Ovary (tissue), 10 donors: ENCODE measurements around the gene SPSB1. TPM values are rescaled to one million over a fixed set of nuclear protein-coding genes. Genes with fewer than 3 reads are reported as not detected.

Source experiments
- DNase-seq, 5 donors: peaks; one replicate each; pipeline ENCODE4 v3.0.0-alpha.2; 2019 to 2020
- H3K27ac ChIP-seq, 2 donors: fragments of 200-600 bp; one replicate each; pipeline versions ENCODE4 v1.5.1 to v1.8.0; 2019 to 2022
- H3K27me3 ChIP-seq: fragments of 200-600 bp; one replicate; pipeline ENCODE4 v1.8.0; 2022
- H3K36me3 ChIP-seq: fragments of 200-600 bp; sonication (generic); one replicate; pipeline ENCODE4 v1.5.1; 2019
- H3K4me1 ChIP-seq: one replicate; pipeline ENCODE4 v1.8.1; 2013; ENCODE audit warnings: mild to moderate bottlenecking, moderate library complexity; ENCODE audit not compliant: insufficient read depth
- H3K4me3 ChIP-seq: fragments of 200-600 bp; sonication (generic); one replicate; pipeline ENCODE4 v1.5.1; 2017
- H3K9me3 ChIP-seq, 2 donors: fragments of 200-600 bp in 1 of 2; sonication (generic) in 1 of 2; one replicate each; pipeline versions ENCODE4 v1.5.1 to v1.8.1; 2013 to 2019; ENCODE audit warnings: mild to moderate bottlenecking in 1 of 2, moderate library complexity in 1 of 2
- CTCF ChIP-seq, 3 donors: fragments of 450-650 bp in 2 of 3; fragments of 200-600 bp in 1 of 3; IDR thresholded peaks; one replicate each; pipeline versions ENCODE4 v1.5.1 to v1.8.0; 2016 to 2022; ENCODE audit warnings: antibody characterized with exemption in 3 of 3, mild to moderate bottlenecking in 1 of 3
- EP300 ChIP-seq: sonication (generic); formaldehyde crosslinking; IDR thresholded peaks from one replicate; pipeline ENCODE4 v1.6.1; 2017; ENCODE audit warnings: antibody characterized with exemption
- POLR2A ChIP-seq: fragments of 450-650 bp; IDR thresholded peaks from one replicate; pipeline ENCODE4 v1.6.1; 2017; ENCODE audit warnings: antibody characterized with exemption, mild to moderate bottlenecking, moderate library complexity
- WGBS, 3 donors: extraction: QIAGEN DNeasy Blood & Tissue Kit in 1 of 3; methylation state at CpG; one replicate each; pipeline versions ENCODE4 v1.1.5 to v1.1.7; 2013 to 2017; 5-methylcytosine and 5-hydroxymethylcytosine counted together
- intact Hi-C, 4 donors: fragments of 100-400 bp; cut with DNase I; formaldehyde crosslinking; loops; one replicate each; pipeline versions ENCODE4 v1.11.0 to v1.15.1; 2022 to 2023
- long read RNA-seq, 3 donors: library from polyadenylated mRNA in 2 of 3; unstranded in 2 of 3; transcript quantifications; one replicate each; pipeline ENCODE4 v2.0.0 and lab custom pipeline, GENCODE V29; 2021 to 2026
- polyA plus RNA-seq, 2 donors: library from polyadenylated mRNA; stranded (reverse); fragments of 200-250 nt in 1 of 2; fragments of 350-450 nt in 1 of 2; fragmentation: Illumina TruSeq in 1 of 2; extraction: RNeasy Lipid Tissue Mini Kit (QIAGEN cat#74804) in 1 of 2; gene quantifications; one replicate each; pipeline ENCODE4 v1.2.3, GENCODE V29; 2013 to 2014
- total RNA-seq, 7 donors: library from RNA; depleted of rRNA in 2 of 7; stranded (reverse); fragments of >200 nt in 2 of 7; fragmentation: NEBNext Ultra II Directional in 3 of 7; extraction: Animal tissue kit (Norgen Biotek cat#: 25700) in 3 of 7; gene quantifications; one replicate each; pipeline versions ENCODE4 v1.1.0 to v1.2.4, GENCODE V29; 2016 to 2023
- donor health status: DM: no; HTN: no; CAD: no; lungs with moderate emphysema.
- donor health status: DM: no; HTN: no; CAD: no.
- donor health status: Bipolar disorder and iron deficiency.
- donor health status: DM: yes; HTN: yes; CAD: no.
- donor health status: DM: no; HTN: no; CAD: no.
- donor health status: DM: yes; HTN: yes; CAD: no.

The SPSB1 gene
- 10 to 100 TPM; 20.6 to 69.6 (median 34.4) TPM for total RNA-seq
- 10 to 100 TPM; 20.4 to 35.2 TPM for polyA plus RNA-seq
- long read RNA-seq, donor 1, transcript SPSB1-203 (2 exons, 1,007 nt): major isoform, 5 of 31 reads
- long read RNA-seq, donor 1, partial matches to known transcripts: 19 of 31 reads
- long read RNA-seq, donor 1, other reads (novel, unspliced or antisense): 5 of 31 reads
- long read RNA-seq, donor 2, partial matches to known transcripts: 0 of 2 reads
- long read RNA-seq, donor 2, other reads (novel, unspliced or antisense): 0 of 2 reads
- long read RNA-seq, donor 3, transcript SPSB1-201 (3 exons, 3,120 nt): major isoform, 110 of 127 reads
- long read RNA-seq, donor 3, transcript SPSB1-203 (2 exons, 1,007 nt): minor isoform, 8 of 127 reads
- long read RNA-seq, donor 3, partial matches to known transcripts: 7 of 127 reads
- long read RNA-seq, donor 3, other reads (novel, unspliced or antisense): 2 of 127 reads

GRCh38 chr1:9292361-9293240 is at the start of gene SPSB1:
SPSB1 (plus strand) TSS chr1:9292894; CDS start chr1:9355892, 62,998 bp downstream.
- Histone ChIP-seq H3K27me3 (no peaks in the 10 kb centered on the region), H3K27ac (peak within 1 kb of the TSS; percentile 51 to 90), H3K36me3 (no peaks in the 10 kb centered on the region), H3K9me3 (no peaks in the 10 kb centered on the region), H3K4me1 (peaks cover 13% of the 10 kb centered on the region), H3K4me3 (peak within 1 kb of the TSS; percentile 75)
- 1% methylated on average over 52 to 118 of the region's 119 CpGs for WGBS, 3 donors
- TF ChIP-seq CTCF (IDR thresholded peaks at IDR 0.05): no peak
- TF ChIP-seq POLR2A: peak; percentile 74
- no peak for TF ChIP-seq EP300
- DNase-seq: peak; percentile 76 to 85 (median 83)
- intact Hi-C loops: loop anchor here in 2 of 4 donors (5.0 to 10.0 kb wide), 4 partner anchors 80 to 190 kb away; no protein-coding TSS in a partner anchor

- intact Hi-C loops: no loop called here
- Histone ChIP-seq H3K4me1 (peaks cover 44% of the 10 kb centered on the region), H3K27ac (peak overlapping the region; percentile 53 to 78), H3K27me3 (no peaks in the 10 kb centered on the region), H3K9me3 (no peaks in the 10 kb centered on the region), H3K36me3 (no peaks in the 10 kb centered on the region), H3K4me3 (peak overlapping the region; percentile 20)
- WGBS, 3 donors: 64 to 76% (median 74%) methylated on average over 9 of the region's 9 CpGs
- DNase-seq: no peak
- no peak for TF ChIP-seq CTCF (IDR thresholded peaks at IDR 0.05)
Observed at GRCh38 chr1:9243066-9243739, 49.5 kb upstream of the SPSB1 start.

GRCh38 chr1:9244501-9245229 is 48.0 kb upstream of the SPSB1 start:
- Histone ChIP-seq H3K27ac (peak overlapping the region in 1 of 2 donors; percentile 38), H3K27me3 (no peaks in the 10 kb centered on the region), H3K9me3 (no peaks in the 10 kb centered on the region), H3K4me3 (no peak overlapping the region), H3K4me1 (peaks cover 48% of the 10 kb centered on the region), H3K36me3 (no peaks in the 10 kb centered on the region)
- peak in 2 of 5 donors; percentile 37 to 42 for DNase-seq
- TF ChIP-seq POLR2A (no peak), CTCF (IDR thresholded peaks at IDR 0.05) (no peak), EP300 (no peak)
- 69 to 77% (median 74%) methylated on average over 9 of the region's 9 CpGs for WGBS, 3 donors
- intact Hi-C loops: loop anchor here in 1 of 4 donors (5.0 kb wide), 1 partner anchor 102 kb away; no protein-coding TSS in a partner anchor
